Activated effector memory CD4-positive, alpha-beta T cell treated with Interleukin-2 at 50 U/mL for 16 hours (primary cell): ENCODE results near the gene FADS6.
"Not testable (repeated sequence)": the region's sequence is repeated elsewhere in the genome, so short reads cannot be mapped to it uniquely, and the experiment has no call there.

Source experiments
- DNase-seq: peaks from one replicate; pipeline ENCODE4 v3.0.0-alpha.2; 2020

Gene FADS6

GRCh38 chr17:74920642-74921025 lies 27.2 kb upstream of the FADS6 start:
- no peak for DNase-seq

- no peak for DNase-seq
Observed at GRCh38 chr17:74920306-74920620, 26.8 kb upstream of the FADS6 start.

GRCh38 chr17:74919440-74920305 lies 26.2 kb upstream of the FADS6 start:
- no peak for DNase-seq

- DNase-seq: no peak
Observed at GRCh38 chr17:74918906-74919305, 25.5 kb upstream of the FADS6 start.

GRCh38 chr17:74917430-74917829 lies 24.0 kb upstream of the FADS6 start:
- DNase-seq: no peak

GRCh38 chr17:74916851-74917199 lies 23.4 kb upstream of the FADS6 start:
- no peak for DNase-seq

- DNase-seq: no peak
Observed at GRCh38 chr17:74916136-74916850, 22.9 kb upstream of the FADS6 start.

GRCh38 chr17:74911423-74911822 lies 18.0 kb upstream of the FADS6 start:
- not testable (repeated sequence) for DNase-seq

GRCh38 chr17:74909097-74909496 lies 15.7 kb upstream of the FADS6 start:
- DNase-seq: not testable (repeated sequence)

- DNase-seq: no peak
Observed at GRCh38 chr17:74907012-74907411, 13.6 kb upstream of the FADS6 start.

- not testable (repeated sequence) for DNase-seq
Observed at GRCh38 chr17:74906214-74906793, 12.9 kb upstream of the FADS6 start.

GRCh38 chr17:74904687-74905409 lies 11.4 kb upstream of the FADS6 start:
- DNase-seq: no peak

GRCh38 chr17:74903671-74904070 lies 10.2 kb upstream of the FADS6 start:
- no peak for DNase-seq

- no peak for DNase-seq
Observed at GRCh38 chr17:74903034-74903433, 9.6 kb upstream of the FADS6 start.

GRCh38 chr17:74901353-74902135 lies 8.1 kb upstream of the FADS6 start:
- no peak for DNase-seq

GRCh38 chr17:74900208-74900607 lies 6.8 kb upstream of the FADS6 start:
- DNase-seq: no peak

- DNase-seq: no peak
Observed at GRCh38 chr17:74898376-74898946, 5.0 kb upstream of the FADS6 start.

- DNase-seq: no peak
Observed at GRCh38 chr17:74893936-74894671, 671 bp upstream of the FADS6 start.

GRCh38 chr17:74892013-74892841 lies 1.2 kb downstream of the FADS6 start:
- DNase-seq: no peak

- DNase-seq: no peak
Observed at GRCh38 chr17:74890554-74890953, 2.9 kb downstream of the FADS6 start.

- no peak for DNase-seq
Observed at GRCh38 chr17:74888469-74888868, 5.0 kb downstream of the FADS6 start.
